IMR-90 (cell line): ENCODE data around the gene SYNGR4. TPM values are rescaled to one million over a fixed set of nuclear protein-coding genes. Genes with fewer than 3 reads are reported as not detected.
A peak's percentile ranks its signal among the peaks of the same experiment; 100 is the strongest.

Experiments used
- ATAC-seq: fragments of 200-7000 bp; cut with Tn5 transposase; 2 replicates; pipeline ENCODE4 v1.9.1; 2020; ENCODE audit warnings: low read depth, mild to moderate bottlenecking, moderate library complexity
- BruUV-seq: library from RNA; stranded (reverse); fragments of 400-500 nt; replicated peaks from 2 replicates; lab custom pipeline; 2021; lab: Mats Ljungman, UMichigan
- CTCF ChIA-PET: fragments of 300-600 bp; formaldehyde crosslinking; extraction: SDS; loops from one replicate; lab custom pipeline; 2021; ENCODE audit warnings: antibody characterized with exemption; lab: Yijun Ruan, JAX
- POLR2A ChIA-PET: fragments of 300-600 bp; sonication (Branson Sonifier 250); formaldehyde crosslinking; loops from one replicate; lab custom pipeline; 2022; ENCODE audit warnings: antibody characterized with exemption; ENCODE audit not compliant: unreplicated experiment; lab: Charles Lee
- DNase-seq: peaks from one replicate; pipeline ENCODE4 v3.0.0; 2013
- H2AFZ ChIP-seq: replicated peaks from 2 replicates; pipeline ENCODE3; 2013; ENCODE audit warnings: low read length, mild to moderate bottlenecking; ENCODE audit not compliant: poor library complexity
- H2AK5ac ChIP-seq: 2 replicates; pipeline ENCODE4 v1.6.1; 2013; ENCODE audit warnings: low read depth, low read length, inconsistent platforms
- H2AK9ac ChIP-seq: replicated peaks from 2 replicates; pipeline ENCODE3; 2013; ENCODE audit warnings: mild to moderate bottlenecking, low read depth, low read length, moderate library complexity; ENCODE audit not compliant: poor library complexity
- H2BK120ac ChIP-seq: 2 replicates; pipeline ENCODE4 v1.6.1; 2013; ENCODE audit warnings: low read depth, low read length, inconsistent platforms
- H2BK15ac ChIP-seq: 3 replicates; pipeline ENCODE4 v1.6.1; 2013; ENCODE audit warnings: low read depth, low read length, inconsistent platforms
- H2BK20ac ChIP-seq: 2 replicates; pipeline ENCODE4 v1.6.1; 2013; ENCODE audit warnings: low read depth, mild to moderate bottlenecking, inconsistent platforms, low read length, moderate library complexity
- H2BK5ac ChIP-seq: 2 replicates; pipeline ENCODE4 v1.6.1; 2013; ENCODE audit warnings: mild to moderate bottlenecking, low read depth, low read length, inconsistent platforms; ENCODE audit not compliant: poor library complexity, severe bottlenecking
- H3K14ac ChIP-seq: replicated peaks from 2 replicates; pipeline ENCODE4 v1.6.1; 2013; ENCODE audit warnings: low read depth, low read length, inconsistent platforms
- H3K18ac ChIP-seq: 2 replicates; pipeline ENCODE4 v1.6.1; 2013; ENCODE audit warnings: low read depth, low read length, control low read depth
- H3K23ac ChIP-seq: 2 replicates; pipeline ENCODE4 v1.6.1; 2013; ENCODE audit warnings: low read depth, low read length, inconsistent platforms
- H3K27ac ChIP-seq: 2 replicates; pipeline ENCODE4 v1.5.1; 2013; ENCODE audit warnings: mild to moderate bottlenecking, control low read depth, low read length; ENCODE audit not compliant: insufficient read depth
- H3K27me3 ChIP-seq: 2 replicates; pipeline ENCODE4 v1.6.1; 2013; ENCODE audit warnings: low read length; ENCODE audit not compliant: control insufficient read depth, insufficient read depth
- H3K36me3 ChIP-seq: 2 replicates; pipeline ENCODE4 v1.6.1; 2013; ENCODE audit warnings: low read length, mixed read lengths; ENCODE audit not compliant: control insufficient read depth, insufficient read depth
- H3K4ac ChIP-seq: 2 replicates; pipeline ENCODE4 v1.6.1; 2013; ENCODE audit warnings: low read depth, low read length, inconsistent platforms
- H3K4me1 ChIP-seq: 2 replicates; pipeline ENCODE4 v1.6.1; 2013; ENCODE audit warnings: low read length, mixed read lengths; ENCODE audit not compliant: control insufficient read depth, insufficient read depth
- H3K4me2 ChIP-seq: 2 replicates; pipeline ENCODE4 v1.6.1; 2013; ENCODE audit warnings: low read depth, mild to moderate bottlenecking, control low read depth, low read length, moderate library complexity
- H3K4me3 ChIP-seq: 2 replicates; pipeline ENCODE4 v1.5.1; 2013; ENCODE audit warnings: low read depth, mild to moderate bottlenecking, control low read depth, low read length, moderate library complexity; ENCODE audit not compliant: insufficient read depth
- H3K56ac ChIP-seq: 2 replicates; pipeline ENCODE4 v1.6.1; 2013; ENCODE audit warnings: low read length, inconsistent platforms; ENCODE audit not compliant: insufficient read depth; ENCODE audit errors: extremely low read depth
- H3K79me1 ChIP-seq, 2 experiments: 2 replicates each; pipeline ENCODE4 v1.6.1; 2013; ENCODE audit warnings: low read length in 2 of 2, inconsistent platforms in 1 of 2, low read depth in 1 of 2
- H3K9ac ChIP-seq: 2 replicates; pipeline ENCODE4 v1.6.1; 2013; ENCODE audit warnings: low read depth, low read length, control low read depth
- H3K9me1 ChIP-seq: 2 replicates; pipeline ENCODE4 v1.6.1; 2013; ENCODE audit warnings: low read length, inconsistent platforms; ENCODE audit not compliant: insufficient read depth
- H3K9me3 ChIP-seq: 2 replicates; pipeline ENCODE4 v1.6.1; 2013; ENCODE audit warnings: low read length; ENCODE audit not compliant: control insufficient read depth, insufficient read depth
- H4K20me1 ChIP-seq: 2 replicates; pipeline ENCODE4 v1.6.1; 2013; ENCODE audit warnings: low read length, inconsistent platforms; ENCODE audit not compliant: insufficient read depth
- H4K5ac ChIP-seq: 2 replicates; pipeline ENCODE4 v1.6.1; 2013; ENCODE audit warnings: mild to moderate bottlenecking, low read depth, low read length, control low read depth
- H4K8ac ChIP-seq, 2 experiments: 2 replicates each; pipeline ENCODE4 v1.6.1; 2013; ENCODE audit warnings: low read depth in 2 of 2, low read length in 2 of 2, control low read depth in 1 of 2, inconsistent platforms in 1 of 2
- H4K91ac ChIP-seq: 2 replicates; pipeline ENCODE4 v1.6.1; 2013; ENCODE audit warnings: low read depth, low read length, inconsistent platforms; ENCODE audit not compliant: insufficient read depth
- BHLHE40 ChIP-seq: fragments of 150-350 bp; IDR thresholded peaks from 2 replicates; pipeline ENCODE4 v1.6.1; 2016; ENCODE audit warnings: mild to moderate bottlenecking, low read depth, low read length
- FOS ChIP-seq: fragments of 150-350 bp; IDR thresholded peaks from 2 replicates; pipeline ENCODE4 v1.6.1; 2016; ENCODE audit warnings: low read depth, low read length
- MAFK ChIP-seq: IDR thresholded peaks from 2 replicates; pipeline ENCODE4 v1.6.1; 2012; ENCODE audit warnings: low read depth, low read length, improper control_type of control experiment
- MAZ ChIP-seq: IDR thresholded peaks from 2 replicates; pipeline ENCODE4 v1.6.1; 2012; ENCODE audit warnings: low read depth, mild to moderate bottlenecking, low read length, improper control_type of control experiment, moderate library complexity, borderline replicate concordance
- POLR2A ChIP-seq: IDR thresholded peaks from 2 replicates; pipeline ENCODE4 v1.6.1; 2012; ENCODE audit warnings: mild to moderate bottlenecking, low read depth, low read length
- RCOR1 ChIP-seq: IDR thresholded peaks from 2 replicates; pipeline ENCODE4 v1.6.1; 2012; ENCODE audit warnings: mild to moderate bottlenecking, low read length, improper control_type of control experiment; ENCODE audit not compliant: insufficient replicate concordance
- WGBS, 2 experiments: methylation state at CpG; one replicate each; pipeline versions ENCODE4 v1.1.5 to v1.1.7; 2013; ENCODE audit warnings: missing lambda C conversion rate in 2 of 2; ENCODE audit not compliant: insufficient read length in 1 of 2; ENCODE audit errors: extremely low coverage in 2 of 2; 5-methylcytosine and 5-hydroxymethylcytosine counted together
- dilution Hi-C: fragments of 300-500 bp; cut with HindIII; formaldehyde crosslinking; loops from one replicate; pipeline ENCODE4 v1.14.3; 2018; ENCODE audit warnings: low sequenced_read_pairs; ENCODE audit not compliant: unreplicated experiment
- in situ Hi-C: fragments of 300-500 bp; cut with MboI; formaldehyde crosslinking; loops from 3 replicates; pipeline ENCODE4 v1.14.3; 2019; ENCODE audit warnings: low sequenced_read_pairs, inconsistent platforms, mixed read lengths
- intact Hi-C: fragments of 100-400 bp; cut with micrococcal nuclease; formaldehyde crosslinking; loops from 2 replicates; pipeline ENCODE4 v1.10.0; 2022
- polyA plus RNA-seq, 3 experiments: library from polyadenylated mRNA; depleted of rRNA; stranded (reverse); fragments of >200 nt; gene quantifications; 2 replicates each; pipeline ENCODE4 v1.2.3, GENCODE V29; 2012; ENCODE audit warnings: low replicate concordance in 1 of 3
- total RNA-seq: library from RNA; depleted of rRNA; stranded (reverse); fragments of >200 nt; gene quantifications from 2 replicates; pipeline ENCODE4 v1.2.3, GENCODE V29; 2012
- TF ChIP-seq, protein P1 (sequence below): fragments of 150-350 bp; IDR thresholded peaks from 2 replicates; pipeline ENCODE4 v1.6.1; 2017; ENCODE audit warnings: mild to moderate bottlenecking, antibody characterized with exemption, low read length, low read depth

The SYNGR4 gene
- total and polyA plus RNA-seq, 2 of the 4 experiments (the other 2 are of a cell fraction) = not detected

DNA sequence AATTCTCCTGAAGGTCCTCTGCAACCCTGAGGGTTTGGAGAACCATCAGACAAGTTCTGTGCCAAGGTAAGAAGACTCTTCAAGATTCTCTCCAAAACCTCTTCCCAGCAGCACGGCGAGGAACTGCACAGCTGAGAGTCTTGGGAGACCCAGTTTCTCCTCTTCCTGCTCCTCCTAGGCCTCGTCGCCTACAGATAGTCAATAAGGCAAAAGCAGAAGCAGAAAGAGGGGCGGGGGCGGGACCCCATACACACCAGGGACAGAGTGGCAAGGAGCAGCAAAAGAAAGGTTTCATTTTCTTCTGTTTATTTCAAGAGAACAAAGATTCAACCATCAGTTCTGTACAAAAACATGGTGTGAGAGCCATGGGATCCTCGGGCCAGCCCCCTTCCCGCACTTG, 18.1 kb downstream of the SYNGR4 start:
- CTCF ChIA-PET = no interaction called here
- Histone ChIP-seq H4K20me1 (peaks cover 3% of the 10 kb centered on the region; the same call in 1 of the 2 replicates), H2AFZ (no peak overlapping the region), H2BK20ac (no peak overlapping the region), H3K9me1 (no peaks in the 10 kb centered on the region), H3K4me1 (no peaks in the 10 kb centered on the region), H2BK5ac (no peak overlapping the region), H2BK15ac (no peak overlapping the region), H2AK5ac (no peak overlapping the region), H4K8ac (no peak overlapping the region), H3K23ac (no peak overlapping the region), H3K4me2 (no peak overlapping the region), H4K5ac (no peak overlapping the region), H3K4ac (no peak overlapping the region), H2AK9ac (peak overlapping the region; percentile 24), H2BK120ac (no peak overlapping the region), H3K9ac (no peak overlapping the region), H3K36me3 (peaks cover 49% of the 10 kb centered on the region), H3K18ac (no peak overlapping the region), H3K27me3 (no peaks in the 10 kb centered on the region), H3K56ac (no peak overlapping the region), H3K4me3 (no peak overlapping the region), H4K91ac (no peak overlapping the region), H3K27ac (no peak overlapping the region), H3K79me1 (peaks cover 12 to 36% of the 10 kb centered on the region in 2 experiments), H3K9me3 (no peaks in the 10 kb centered on the region), H3K14ac (no peak overlapping the region)
- ATAC-seq (no peak), DNase-seq (no peak)
- no peak for TF ChIP-seq FOS
- TF ChIP-seq, protein P1, sequence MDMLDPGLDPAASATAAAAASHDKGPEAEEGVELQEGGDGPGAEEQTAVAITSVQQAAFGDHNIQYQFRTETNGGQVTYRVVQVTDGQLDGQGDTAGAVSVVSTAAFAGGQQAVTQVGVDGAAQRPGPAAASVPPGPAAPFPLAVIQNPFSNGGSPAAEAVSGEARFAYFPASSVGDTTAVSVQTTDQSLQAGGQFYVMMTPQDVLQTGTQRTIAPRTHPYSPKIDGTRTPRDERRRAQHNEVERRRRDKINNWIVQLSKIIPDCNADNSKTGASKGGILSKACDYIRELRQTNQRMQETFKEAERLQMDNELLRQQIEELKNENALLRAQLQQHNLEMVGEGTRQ = no peak
- TF ChIP-seq RCOR1 = no peak
- no peak for TF ChIP-seq MAZ
- TF ChIP-seq POLR2A = no peak
- no peak for TF ChIP-seq MAFK
- no peak for TF ChIP-seq BHLHE40
- no TSS peak for BruUV-seq
- in situ Hi-C loops = no loop called here
- POLR2A ChIA-PET = no interaction called here
- dilution Hi-C loops = no loop called here
- intact Hi-C loops = no loop called here
- WGBS, 2 experiments = 100% methylated on average over 2 of the region's 8 CpGs; no CpG with 5 or more reads in 1 of the 2 experiments
